Sigmoid colon (tissue), 7 donors: ENCODE results near the gene GMFB. TPM values are rescaled to one million over a fixed set of nuclear protein-coding genes. Genes with fewer than 3 reads are reported as not detected.

Source experiments
- DNase-seq: peaks from one replicate; pipeline ENCODE4 v3.0.0-alpha.2; 2019
- H3K27ac ChIP-seq, 4 donors: fragments of 200-600 bp; sonication (generic); one replicate each; pipeline ENCODE4 v1.5.1; 2016 to 2019; ENCODE audit warnings: mild to moderate bottlenecking in 1 of 4
- H3K27me3 ChIP-seq, 3 donors: fragments of 200-600 bp; sonication (generic); one replicate each; pipeline ENCODE4 v1.5.1; 2019; ENCODE audit warnings: mild to moderate bottlenecking in 1 of 3
- H3K36me3 ChIP-seq, 4 donors: fragments of 200-600 bp; sonication (generic); one replicate each; pipeline ENCODE4 v1.5.1; 2016 to 2019
- H3K4me1 ChIP-seq, 4 donors: fragments of 200-600 bp; sonication (generic); one replicate each; pipeline ENCODE4 v1.5.1; 2017 to 2019
- H3K4me3 ChIP-seq, 4 donors: fragments of 200-600 bp; sonication (generic); one replicate each; pipeline ENCODE4 v1.5.1; 2017 to 2019; ENCODE audit warnings: mild to moderate bottlenecking in 2 of 4, moderate library complexity in 1 of 4
- H3K9me3 ChIP-seq, 4 donors: fragments of 200-600 bp in 3 of 4; sonication (generic) in 3 of 4; one replicate each; pipeline versions ENCODE4 v1.5.1 to v1.6.1; 2013 to 2019
- EP300 ChIP-seq, 4 donors: sonication (generic); formaldehyde crosslinking; IDR thresholded peaks; one replicate each; pipeline ENCODE4 v1.6.1; 2017; ENCODE audit warnings: antibody characterized with exemption in 4 of 4
- POLR2A ChIP-seq, 2 donors: fragments of 450-650 bp; IDR thresholded peaks; one replicate each; pipeline ENCODE4 v1.6.1; 2016; ENCODE audit warnings: antibody characterized with exemption in 2 of 2, mild to moderate bottlenecking in 2 of 2, moderate library complexity in 2 of 2
- POLR2AphosphoS5 ChIP-seq, 4 donors: sonication (generic); formaldehyde crosslinking; IDR thresholded peaks; one replicate each; pipeline ENCODE4 v1.6.1; 2017; ENCODE audit warnings: antibody characterized with exemption in 4 of 4
- WGBS, 2 donors: extraction: QIAGEN DNeasy Blood & Tissue Kit; methylation state at CpG; one replicate each; pipeline ENCODE4 v1.1.7; 2013; 5-methylcytosine and 5-hydroxymethylcytosine counted together
- intact Hi-C: fragments of 100-400 bp; cut with DNase I; formaldehyde crosslinking; loops from one replicate; pipeline ENCODE4 v1.15.1; 2023
- polyA plus RNA-seq, 3 donors: library from polyadenylated mRNA; stranded (reverse); fragments of 200-250 nt; gene quantifications; one replicate each; pipeline ENCODE4 v1.2.3, GENCODE V29; 2013
- total RNA-seq, 4 donors: library from RNA; depleted of rRNA; stranded (reverse); fragments of >200 nt; gene quantifications; one replicate each; pipeline ENCODE4 v1.1.0, GENCODE V29; 2016
- TF ChIP-seq, protein P1 (sequence below), 4 experiments: fragments of 450-650 bp in 3 of 4; fragments of 200-600 bp in 1 of 4; IDR thresholded peaks; one replicate each; pipeline ENCODE4 v1.5.1; 2016 to 2019; ENCODE audit warnings: antibody characterized with exemption in 4 of 4, mild to moderate bottlenecking in 3 of 4, moderate library complexity in 2 of 4
- donor health status: healthy with polysubstance abuse.
- donor health status: Bipolar disorder and iron deficiency.
- donor health status: healthy.

GMFB gene
- total and polyA plus RNA-seq, 7 donors: 24.6 to 72.8 (median 48.2) TPM

DNA sequence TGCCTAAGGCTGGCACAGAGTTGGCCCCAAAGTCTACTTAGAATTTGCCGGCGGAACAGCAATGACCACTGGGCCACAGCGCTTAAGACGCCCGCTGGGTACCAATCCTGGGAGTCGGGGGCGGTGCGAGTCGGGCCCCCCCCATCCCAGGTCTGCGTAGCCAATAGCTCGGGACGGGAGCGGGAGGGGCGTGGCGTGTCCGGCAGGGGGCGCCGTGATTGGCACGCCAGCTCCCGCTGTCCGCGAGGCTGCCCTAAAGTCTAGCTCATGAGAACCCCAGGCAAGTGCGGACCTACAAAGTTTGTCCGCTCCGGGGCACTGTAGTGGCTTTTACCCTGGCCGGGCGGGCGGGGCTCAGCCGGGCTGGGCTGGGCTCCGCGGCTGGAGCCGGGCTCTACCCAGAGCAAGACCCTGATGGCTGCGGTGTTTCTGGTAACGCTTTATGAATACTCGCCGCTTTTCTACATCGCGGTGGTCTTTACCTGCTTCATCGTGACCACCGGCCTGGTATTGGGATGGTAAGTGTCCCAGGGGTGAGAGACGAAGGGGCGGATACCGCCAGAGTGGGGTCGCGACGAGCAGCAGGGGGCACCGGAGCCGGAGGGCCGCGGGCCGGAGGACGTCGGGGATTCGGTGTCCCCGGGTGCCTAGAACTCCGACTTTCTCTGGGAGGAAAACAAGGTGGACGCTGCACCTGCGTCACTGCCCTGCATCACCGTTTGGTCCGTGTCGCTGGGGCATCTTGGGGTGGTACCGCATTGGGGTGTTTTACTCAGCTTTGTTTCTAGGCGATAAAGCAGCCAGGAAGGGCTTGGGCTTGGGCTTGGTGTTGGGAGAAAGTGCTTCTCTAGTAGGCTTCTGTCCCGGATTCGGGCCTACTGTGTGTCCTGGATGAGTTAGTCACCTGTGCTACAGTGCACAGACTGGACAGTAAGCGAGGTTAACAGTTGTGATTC, 21.0 kb upstream of the GMFB start, which contains the start of gene CGRRF1:
Gene CGRRF1 (plus strand): TSS at position 361 of the 956 bp plus-strand sequence. CDS start 54 bp downstream, at position 415.
- Histone ChIP-seq H3K27ac (peak within 1 kb of the TSS; percentile 83 to 89 (median 88)), H3K27me3 (no peaks in the 10 kb centered on the region), H3K9me3 (no peaks in the 10 kb centered on the region), H3K36me3 (no peaks in the 10 kb centered on the region), H3K4me3 (peak within 1 kb of the TSS; percentile 70 to 95 (median 88)), H3K4me1 (peaks cover 0 to 30% (median 19%) of the 10 kb centered on the region in 4 donors)
- peak; percentile 99 for DNase-seq
- WGBS, 2 donors: 0% methylated on average over 66 of the region's 66 CpGs
- TF ChIP-seq EP300 (IDR thresholded peaks at IDR 0.05) (peak in 1 of 4 donors; percentile 30), POLR2AphosphoS5 (IDR thresholded peaks at IDR 0.05) (peak; percentile 72 to 93 (median 90)), POLR2A (IDR thresholded peaks at IDR 0.05) (peak; percentile 67 to 71)
- TF ChIP-seq, protein P1, sequence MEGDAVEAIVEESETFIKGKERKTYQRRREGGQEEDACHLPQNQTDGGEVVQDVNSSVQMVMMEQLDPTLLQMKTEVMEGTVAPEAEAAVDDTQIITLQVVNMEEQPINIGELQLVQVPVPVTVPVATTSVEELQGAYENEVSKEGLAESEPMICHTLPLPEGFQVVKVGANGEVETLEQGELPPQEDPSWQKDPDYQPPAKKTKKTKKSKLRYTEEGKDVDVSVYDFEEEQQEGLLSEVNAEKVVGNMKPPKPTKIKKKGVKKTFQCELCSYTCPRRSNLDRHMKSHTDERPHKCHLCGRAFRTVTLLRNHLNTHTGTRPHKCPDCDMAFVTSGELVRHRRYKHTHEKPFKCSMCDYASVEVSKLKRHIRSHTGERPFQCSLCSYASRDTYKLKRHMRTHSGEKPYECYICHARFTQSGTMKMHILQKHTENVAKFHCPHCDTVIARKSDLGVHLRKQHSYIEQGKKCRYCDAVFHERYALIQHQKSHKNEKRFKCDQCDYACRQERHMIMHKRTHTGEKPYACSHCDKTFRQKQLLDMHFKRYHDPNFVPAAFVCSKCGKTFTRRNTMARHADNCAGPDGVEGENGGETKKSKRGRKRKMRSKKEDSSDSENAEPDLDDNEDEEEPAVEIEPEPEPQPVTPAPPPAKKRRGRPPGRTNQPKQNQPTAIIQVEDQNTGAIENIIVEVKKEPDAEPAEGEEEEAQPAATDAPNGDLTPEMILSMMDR (IDR thresholded peaks at IDR 0.05): peak; percentile 5 to 66 (median 56)
- intact Hi-C loops: loop anchor here (1.0 to 5.0 kb wide), 2 partner anchors 21 to 262 kb away; no protein-coding TSS in a partner anchor

DNA sequence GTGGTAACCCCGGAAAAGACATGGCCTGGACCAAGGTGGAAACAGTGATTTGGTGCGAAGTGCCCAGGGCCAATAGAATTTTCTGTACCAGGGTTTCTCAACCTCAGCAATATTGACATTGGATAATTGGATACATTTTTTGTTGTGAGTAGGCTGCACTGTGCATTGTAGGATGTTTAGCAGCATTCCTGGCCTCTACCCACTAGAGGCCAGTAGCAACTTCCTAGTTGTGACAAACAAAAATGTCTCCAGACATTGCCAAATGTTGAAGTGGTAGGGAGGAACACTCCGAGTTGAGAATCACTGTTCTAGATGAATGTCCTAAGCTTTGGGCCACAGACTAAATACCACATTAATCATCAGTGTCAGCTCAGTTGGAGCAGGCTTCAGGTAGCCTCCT, 14.7 kb upstream of the GMFB start:
- H3K4me1 ChIP-seq: no peaks in the 10 kb centered on the region
- no peak for DNase-seq
- no peaks in the 10 kb centered on the region for H3K36me3 ChIP-seq
- no peak overlapping the region for H3K4me3 ChIP-seq
- TF ChIP-seq POLR2A (IDR thresholded peaks at IDR 0.05) (no peak), EP300 (IDR thresholded peaks at IDR 0.05) (no peak), POLR2AphosphoS5 (IDR thresholded peaks at IDR 0.05) (no peak)
- TF ChIP-seq, protein P1 (IDR thresholded peaks at IDR 0.05): no peak
- H3K27me3 ChIP-seq: no peaks in the 10 kb centered on the region
- intact Hi-C loops: no loop called here
- WGBS, 2 donors: 82 to 84% methylated on average over 3 of the region's 3 CpGs
- no peaks in the 10 kb centered on the region for H3K9me3 ChIP-seq
- H3K27ac ChIP-seq: no peak overlapping the region

DNA sequence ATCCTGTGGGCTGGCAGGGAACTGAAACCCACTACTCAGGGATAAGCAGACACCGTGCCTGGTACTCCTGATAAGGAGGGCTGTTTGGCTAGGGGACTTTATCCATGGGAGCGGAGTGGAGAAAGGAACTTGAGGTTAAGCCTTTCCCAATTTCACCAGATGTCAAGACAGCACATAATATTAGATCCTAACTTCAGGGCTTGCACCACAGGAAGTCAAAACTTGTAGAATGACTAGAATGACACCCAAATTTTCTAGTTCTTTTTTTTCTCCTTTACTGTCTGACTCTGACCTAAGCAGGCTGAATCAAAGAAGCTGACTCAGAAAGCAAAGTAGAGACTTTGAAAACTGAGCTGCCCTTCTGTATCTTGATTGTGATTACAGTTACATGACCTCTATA, 13.8 kb upstream of the GMFB start:
- Histone ChIP-seq H3K27me3 (no peaks in the 10 kb centered on the region), H3K36me3 (no peaks in the 10 kb centered on the region), H3K9me3 (no peaks in the 10 kb centered on the region), H3K27ac (no peak overlapping the region), H3K4me1 (no peaks in the 10 kb centered on the region), H3K4me3 (no peak overlapping the region)
- 55 to 78% methylated on average over 2 of the region's 2 CpGs for WGBS, 2 donors
- intact Hi-C loops: no loop called here
- TF ChIP-seq POLR2A (IDR thresholded peaks at IDR 0.05): no peak
- TF ChIP-seq, protein P1 (IDR thresholded peaks at IDR 0.05): no peak
- TF ChIP-seq POLR2AphosphoS5 (IDR thresholded peaks at IDR 0.05): no peak
- no peak for TF ChIP-seq EP300 (IDR thresholded peaks at IDR 0.05)
- DNase-seq: no peak

DNA sequence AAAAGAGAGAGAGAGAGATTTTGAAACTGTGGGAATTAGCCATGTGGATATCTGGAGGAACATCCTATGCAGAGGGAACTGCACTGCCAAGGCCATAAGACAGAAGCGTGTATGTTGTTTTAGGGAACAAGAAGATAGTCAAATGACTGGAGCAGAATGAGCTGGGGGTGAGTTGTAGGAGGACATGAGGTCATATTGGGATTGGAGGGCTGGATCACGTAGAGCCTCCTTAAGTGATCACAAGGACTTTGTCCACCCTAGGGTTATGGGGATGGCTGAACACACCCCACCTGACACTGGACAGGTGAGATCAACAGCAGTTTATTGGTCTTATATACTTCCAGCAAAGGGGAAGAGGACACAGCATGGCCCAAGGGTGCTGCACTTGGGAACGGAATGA, 12.7 kb upstream of the GMFB start:
- Histone ChIP-seq H3K4me3 (no peak overlapping the region), H3K27ac (no peak overlapping the region), H3K27me3 (no peaks in the 10 kb centered on the region), H3K36me3 (no peaks in the 10 kb centered on the region), H3K9me3 (no peaks in the 10 kb centered on the region), H3K4me1 (no peaks in the 10 kb centered on the region)
- no peak for TF ChIP-seq POLR2A (IDR thresholded peaks at IDR 0.05)
- no peak for TF ChIP-seq EP300 (IDR thresholded peaks at IDR 0.05)
- no peak for TF ChIP-seq POLR2AphosphoS5 (IDR thresholded peaks at IDR 0.05)
- TF ChIP-seq, protein P1 (IDR thresholded peaks at IDR 0.05): no peak
- 75 to 93% methylated on average over 3 of the region's 3 CpGs for WGBS, 2 donors
- DNase-seq: no peak
- intact Hi-C loops: no loop called here
